HEK293 (cell line): Measurements from ENCODE around the gene MDFIC2.
"Not testable (repeated sequence)": the region's sequence is repeated elsewhere in the genome, so short reads cannot be mapped to it uniquely, and the experiment has no call there.

Source experiments
- CTCF ChIA-PET: fragments of 350-600 bp; formaldehyde crosslinking; extraction: SDS; loops from one replicate; lab custom pipeline; 2021; ENCODE audit warnings: antibody characterized with exemption; lab: Yijun Ruan, JAX
- POLR2A ChIA-PET: fragments of 300-600 bp; formaldehyde crosslinking; extraction: SDS; loops from one replicate; lab custom pipeline; 2020; ENCODE audit warnings: antibody characterized with exemption, inconsistent platforms; lab: Yijun Ruan, JAX
- H3K27ac ChIP-seq: fragments of 200-500 bp; sonication (Bioruptor generic); 2 replicates; pipeline ENCODE4 v1.5.1; 2014; ENCODE audit warnings: low read depth, low read length, control low read depth, inconsistent platforms; ENCODE audit errors: extremely low read depth
- H3K36me3 ChIP-seq, 2 experiments: fragments of 200-500 bp in 1 of 2; sonication (Bioruptor generic) in 1 of 2; 1 replicate in 1 of 2; 2 replicates in 1 of 2; pipeline ENCODE4 v1.5.1; 2014 to 2017; ENCODE audit warnings: inconsistent platforms in 2 of 2, low read length in 2 of 2; ENCODE audit not compliant: control insufficient read depth in 2 of 2, insufficient read depth in 1 of 2
- H3K4me1 ChIP-seq: fragments of 200-500 bp; sonication (Bioruptor generic); 2 replicates; pipeline ENCODE4 v1.5.1; 2014; ENCODE audit warnings: mild to moderate bottlenecking, low read length, inconsistent platforms; ENCODE audit not compliant: control insufficient read depth, insufficient read depth
- H3K4me3 ChIP-seq: 2 replicates; pipeline ENCODE4 v1.5.1; 2011; ENCODE audit warnings: low read depth, mild to moderate bottlenecking, control low read depth, low read length, moderate library complexity
- H3K9me3 ChIP-seq: fragments of 200-500 bp; sonication (Bioruptor generic); 2 replicates; pipeline ENCODE4 v1.5.1; 2014; ENCODE audit warnings: low read depth, low read length, inconsistent platforms; ENCODE audit not compliant: control insufficient read depth, insufficient read depth
- PATZ1 ChIP-seq: fragments of 450-650 bp; formaldehyde crosslinking; IDR thresholded peaks from 2 replicates; pipeline ENCODE4 v1.5.1; 2016; ENCODE audit warnings: missing biosample characterization, missing genetic modification characterization
- SCRT1 ChIP-seq: fragments of 450-650 bp; formaldehyde crosslinking; IDR thresholded peaks from 2 replicates; pipeline ENCODE4 v1.5.1; 2016; ENCODE audit warnings: missing biosample characterization, missing genetic modification characterization, borderline replicate concordance
- TRIM28 ChIP-seq: IDR thresholded peaks from 2 replicates; pipeline ENCODE4 v1.6.1; 2011; ENCODE audit warnings: low read length, control low read depth, borderline replicate concordance
- YY1 ChIP-seq: fragments of 450-650 bp; formaldehyde crosslinking; IDR thresholded peaks from 2 replicates; pipeline ENCODE4 v1.5.1; 2018; ENCODE audit warnings: missing biosample characterization, missing genetic modification characterization
- YY2 ChIP-seq: fragments of 450-650 bp; formaldehyde crosslinking; IDR thresholded peaks from 2 replicates; pipeline ENCODE4 v1.5.1; 2016; ENCODE audit warnings: missing biosample characterization, missing genetic modification characterization
- ZBTB17 ChIP-seq: fragments of 450-650 bp; formaldehyde crosslinking; IDR thresholded peaks from 2 replicates; pipeline ENCODE4 v1.5.1; 2016; ENCODE audit warnings: missing biosample characterization, missing genetic modification characterization
- ZBTB48 ChIP-seq: fragments of 450-650 bp; formaldehyde crosslinking; IDR thresholded peaks from 2 replicates; pipeline ENCODE4 v1.5.1; 2016; ENCODE audit warnings: missing biosample characterization, missing genetic modification characterization
- ZNF132 ChIP-seq: fragments of 450-650 bp; formaldehyde crosslinking; IDR thresholded peaks from 2 replicates; pipeline ENCODE4 v1.5.1; 2017; ENCODE audit warnings: missing biosample characterization, missing genetic modification characterization, borderline replicate concordance
- ZNF169 ChIP-seq: fragments of 450-650 bp; formaldehyde crosslinking; IDR thresholded peaks from 2 replicates; pipeline ENCODE4 v1.5.1; 2016; ENCODE audit warnings: missing biosample characterization, missing genetic modification characterization
- ZNF221 ChIP-seq: fragments of 450-650 bp; formaldehyde crosslinking; IDR thresholded peaks from 2 replicates; pipeline ENCODE4 v1.5.1; 2017; ENCODE audit warnings: missing biosample characterization, missing genetic modification characterization, borderline replicate concordance
- ZNF223 ChIP-seq: fragments of 450-650 bp; formaldehyde crosslinking; IDR thresholded peaks from 2 replicates; pipeline ENCODE4 v1.5.1; 2016; ENCODE audit warnings: missing biosample characterization, missing genetic modification characterization
- ZNF354C ChIP-seq: fragments of 450-650 bp; formaldehyde crosslinking; IDR thresholded peaks from 2 replicates; pipeline ENCODE4 v1.5.1; 2016; ENCODE audit warnings: missing biosample characterization, missing genetic modification characterization, low read depth, borderline replicate concordance
- ZNF391 ChIP-seq: fragments of 450-650 bp; formaldehyde crosslinking; IDR thresholded peaks from 2 replicates; pipeline ENCODE4 v1.5.1; 2016; ENCODE audit warnings: low read depth, missing biosample characterization, missing genetic modification characterization, borderline replicate concordance
- ZNF426 ChIP-seq: fragments of 450-650 bp; formaldehyde crosslinking; IDR thresholded peaks from 2 replicates; pipeline ENCODE4 v1.5.1; 2017; ENCODE audit warnings: missing biosample characterization, missing genetic modification characterization, mild to moderate bottlenecking, inconsistent platforms, moderate library complexity
- ZNF433 ChIP-seq: fragments of 450-650 bp; formaldehyde crosslinking; IDR thresholded peaks from 2 replicates; pipeline ENCODE4 v1.5.1; 2016; ENCODE audit warnings: missing biosample characterization, missing genetic modification characterization, low read depth
- ZNF621 ChIP-seq: fragments of 450-650 bp; formaldehyde crosslinking; IDR thresholded peaks from 2 replicates; pipeline ENCODE4 v1.5.1; 2017; ENCODE audit warnings: missing biosample characterization, missing genetic modification characterization
- ZNF624 ChIP-seq: fragments of 450-650 bp; formaldehyde crosslinking; IDR thresholded peaks from 2 replicates; pipeline ENCODE4 v1.5.1; 2017; ENCODE audit warnings: missing biosample characterization, missing genetic modification characterization
- ZNF654 ChIP-seq: fragments of 450-650 bp; formaldehyde crosslinking; IDR thresholded peaks from 2 replicates; pipeline ENCODE4 v1.5.1; 2016; ENCODE audit warnings: low read depth, missing biosample characterization, missing genetic modification characterization
- ZNF660 ChIP-seq: fragments of 450-650 bp; IDR thresholded peaks from 2 replicates; pipeline ENCODE4 v1.5.1; 2018; ENCODE audit warnings: missing biosample characterization, mild to moderate bottlenecking, missing genetic modification characterization
- ZNF701 ChIP-seq: fragments of 450-650 bp; formaldehyde crosslinking; IDR thresholded peaks from 2 replicates; pipeline ENCODE4 v1.5.1; 2016; ENCODE audit warnings: missing biosample characterization, missing genetic modification characterization
- ZNF837 ChIP-seq: fragments of 450-650 bp; formaldehyde crosslinking; IDR thresholded peaks from 2 replicates; pipeline ENCODE4 v1.5.1; 2016; ENCODE audit warnings: missing biosample characterization, missing genetic modification characterization
- ZSCAN30 ChIP-seq: fragments of 450-650 bp; IDR thresholded peaks from 2 replicates; pipeline ENCODE4 v1.5.1; 2018; ENCODE audit warnings: missing biosample characterization, mild to moderate bottlenecking, missing genetic modification characterization, moderate library complexity

The MDFIC2 gene

DNA sequence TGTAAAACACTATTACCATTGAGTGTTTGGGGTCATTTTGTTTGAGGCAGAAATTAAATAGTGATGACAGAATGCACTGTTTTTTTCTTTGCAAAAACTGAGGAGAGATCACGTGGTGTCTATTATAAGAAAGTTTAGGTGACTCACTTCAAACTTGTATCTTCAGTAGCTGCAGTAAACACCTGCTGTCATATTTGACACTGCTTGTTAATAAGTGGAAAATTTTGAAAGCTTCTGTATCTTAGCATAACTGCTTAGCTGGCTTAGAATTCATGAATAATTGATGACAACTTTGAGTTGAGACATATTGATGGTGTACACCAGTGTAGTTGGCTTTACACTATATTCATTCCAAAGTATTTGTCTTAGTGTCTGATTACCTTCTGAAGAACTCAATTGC is 29.7 kb upstream of the MDFIC2 start:
- H3K27ac ChIP-seq = no peak overlapping the region
- H3K9me3 ChIP-seq = no peaks in the 10 kb centered on the region
- TF ChIP-seq ZNF132 (tag by site-specific recombination) = no peak
- TF ChIP-seq ZNF660 (tag by site-specific recombination) = no peak
- no peak for TF ChIP-seq ZNF426 (tag by site-specific recombination)
- no peak for TF ChIP-seq ZNF354C (tag by site-specific recombination)
- no peak for TF ChIP-seq ZNF433
- no peak for TF ChIP-seq ZBTB17 (tag by site-specific recombination)
- no peak for TF ChIP-seq SCRT1 (tag by site-specific recombination)
- no peak for TF ChIP-seq ZNF221 (tag by site-specific recombination)
- no peak for TF ChIP-seq ZNF837 (tag by site-specific recombination)
- TF ChIP-seq ZNF654 (tag by site-specific recombination) = no peak
- no peak for TF ChIP-seq ZNF169 (tag by site-specific recombination)
- TF ChIP-seq YY1 (tag by site-specific recombination) = no peak
- TF ChIP-seq YY2 (tag by site-specific recombination) = no peak
- TF ChIP-seq ZBTB48 (tag by site-specific recombination) = no peak
- TF ChIP-seq ZNF701 = no peak
- no peak for TF ChIP-seq ZNF621 (tag by site-specific recombination)
- no peak for TF ChIP-seq ZNF223 (tag by site-specific recombination)
- CTCF ChIA-PET = no interaction called here
- POLR2A ChIA-PET = no interaction called here
- no peak overlapping the region for H3K4me3 ChIP-seq
- no peaks in the 10 kb centered on the region for H3K4me1 ChIP-seq
- no peaks in the 10 kb centered on the region for H3K36me3 ChIP-seq

- POLR2A ChIA-PET, H3K27ac ChIP-seq, H3K4me3 ChIP-seq, H3K4me1 ChIP-seq, H3K36me3 ChIP-seq, H3K9me3 ChIP-seq, CTCF ChIA-PET: not testable (repeated sequence)
These were observed 24.4 kb upstream of the MDFIC2 start for GRCh38 chr3:70336885-70337284.

DNA sequence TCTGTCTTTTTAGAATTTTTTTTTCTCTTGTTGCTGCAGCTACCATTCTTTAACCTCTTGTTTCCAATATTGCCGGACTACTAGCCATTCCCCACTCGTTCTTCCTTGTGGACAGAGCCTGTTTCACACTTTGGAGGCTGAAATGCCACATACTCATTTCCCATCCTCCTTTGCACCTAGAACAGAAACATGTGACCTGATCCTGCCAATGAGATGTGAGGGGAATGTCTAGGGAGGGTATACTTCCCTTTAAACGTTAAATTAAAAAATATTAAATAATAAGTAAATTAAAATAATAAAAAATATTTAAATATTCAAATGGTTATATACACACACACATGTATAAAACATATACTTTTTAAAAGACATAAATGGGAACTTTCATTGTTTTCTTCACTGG is 20.6 kb upstream of the MDFIC2 start:
- CTCF ChIA-PET = interaction anchor here (0.6 kb wide), 1 partner anchor 139 kb away, joined by 3 read pairs; no protein-coding TSS in a partner anchor
- H3K9me3 ChIP-seq = no peaks in the 10 kb centered on the region
- TF ChIP-seq ZNF391 (no peak), ZNF624 (tag by site-specific recombination) (no peak), TRIM28 (no peak), PATZ1 (tag by site-specific recombination) (no peak), ZSCAN30 (no peak)

More for the DNA sequence above, 20.6 kb upstream of the MDFIC2 start:
- H3K36me3 ChIP-seq = no peaks in the 10 kb centered on the region
- no peak overlapping the region for H3K27ac ChIP-seq
- no peaks in the 10 kb centered on the region for H3K4me1 ChIP-seq
- POLR2A ChIA-PET = no interaction called here
- no peak overlapping the region for H3K4me3 ChIP-seq
